HepG2 (cell line): Measurements from ENCODE around the gene RNU2-63P. TPM values are rescaled to one million over a fixed set of nuclear protein-coding genes. Genes with fewer than 3 reads are reported as not detected.

Experiments
- AGO2 ChIP-seq: fragments of 200-400 bp; formaldehyde crosslinking; optimal IDR thresholded peaks from 2 replicates; pipeline ENCODE3; 2017; ENCODE audit warnings: mild to moderate bottlenecking, low read depth, low read length, moderate library complexity
- DDIT3 ChIP-seq: sonication (generic); formaldehyde crosslinking; IDR thresholded peaks from 2 replicates; pipeline ENCODE4 v1.4.0; 2020; ENCODE audit warnings: mild to moderate bottlenecking, missing genetic modification reagents
- HIVEP1 ChIP-seq: sonication (generic); formaldehyde crosslinking; IDR thresholded peaks from 2 replicates; pipeline ENCODE4 v1.4.0; 2020; ENCODE audit warnings: mild to moderate bottlenecking, missing genetic modification reagents
- HMGA1 ChIP-seq: sonication (generic); formaldehyde crosslinking; conservative IDR thresholded peaks from 2 replicates; pipeline ENCODE4 v1.4.0; 2020; ENCODE audit warnings: missing genetic modification reagents
- ISL2 ChIP-seq: sonication (generic); formaldehyde crosslinking; IDR thresholded peaks from 2 replicates; pipeline ENCODE4 v1.5.0; 2020; ENCODE audit warnings: missing genetic modification reagents
- REL ChIP-seq: sonication (generic); formaldehyde crosslinking; conservative IDR thresholded peaks from 2 replicates; pipeline ENCODE4 v1.8.0; 2022; ENCODE audit warnings: mild to moderate bottlenecking, missing genetic modification reagents, moderate library complexity
- SAFB2 ChIP-seq: sonication (generic); formaldehyde crosslinking; IDR thresholded peaks from 2 replicates; pipeline ENCODE4 v1.5.1; 2020; ENCODE audit warnings: missing genetic modification reagents, low read depth, mild to moderate bottlenecking, borderline replicate concordance
- SP2 ChIP-seq: sonication (generic); formaldehyde crosslinking; IDR thresholded peaks from 2 replicates; pipeline ENCODE4 v1.5.1; 2020; ENCODE audit warnings: mild to moderate bottlenecking, missing genetic modification reagents
- STAT6 ChIP-seq: sonication (generic); formaldehyde crosslinking; IDR thresholded peaks from 2 replicates; pipeline ENCODE4 v1.4.0; 2020; ENCODE audit warnings: missing genetic modification reagents, mild to moderate bottlenecking, borderline replicate concordance
- ZGPAT ChIP-seq: IDR thresholded peaks from 2 replicates; pipeline ENCODE4 v1.6.1; 2016; ENCODE audit warnings: mild to moderate bottlenecking
- ZNF138 ChIP-seq: sonication (generic); formaldehyde crosslinking; IDR thresholded peaks from 2 replicates; pipeline ENCODE4 v1.5.0; 2020; ENCODE audit warnings: mild to moderate bottlenecking, low read depth, missing genetic modification reagents
- ZNF549 ChIP-seq: sonication (generic); formaldehyde crosslinking; IDR thresholded peaks from 2 replicates; pipeline ENCODE4 v1.5.0; 2020; ENCODE audit warnings: missing genetic modification reagents
- ZNF605 ChIP-seq: sonication (generic); formaldehyde crosslinking; IDR thresholded peaks from 2 replicates; pipeline ENCODE4 v1.8.0; 2022; ENCODE audit warnings: mild to moderate bottlenecking, missing genetic modification reagents
- ZNF616 ChIP-seq: sonication (generic); formaldehyde crosslinking; IDR thresholded peaks from 2 replicates; pipeline ENCODE4 v1.5.0; 2020; ENCODE audit warnings: low read depth, mild to moderate bottlenecking, missing genetic modification reagents
- ZNF704 ChIP-seq: sonication (generic); formaldehyde crosslinking; IDR thresholded peaks from 2 replicates; pipeline ENCODE4 v1.8.1; 2023; ENCODE audit warnings: mild to moderate bottlenecking, inconsistent platforms, moderate library complexity, missing genetic modification reagents, borderline replicate concordance
- ZNF720 ChIP-seq: sonication (generic); formaldehyde crosslinking; IDR thresholded peaks from 2 replicates; pipeline ENCODE4 v1.4.0; 2020; ENCODE audit warnings: missing genetic modification reagents
- ZNF768 ChIP-seq: sonication (generic); formaldehyde crosslinking; IDR thresholded peaks from 2 replicates; pipeline ENCODE4 v1.4.0; 2020; ENCODE audit warnings: missing genetic modification reagents
- polyA plus RNA-seq, 8 experiments: library from polyadenylated mRNA; depleted of rRNA in 3 of 8; stranded (reverse) in 7 of 8; unstranded in 1 of 8; fragments of >200 nt; fragmentation: Illumina TruSeq in 4 of 8; extraction: Trizol in 4 of 8; gene quantifications; 2 replicates each; pipeline versions ENCODE4 v1.2.1 to v1.2.3, GENCODE V29; 2011 to 2016; ENCODE audit warnings: low read depth in 4 of 8, missing spikeins in 1 of 8, mixed read lengths in 1 of 8; ENCODE audit not compliant: insufficient read depth in 1 of 8
- total RNA-seq, 5 experiments: library from RNA; depleted of rRNA; stranded (reverse); fragments of >200 nt; fragmentation: Illumina TruSeq; extraction: Trizol; gene quantifications; 2 replicates each; pipeline ENCODE4 v1.2.3, GENCODE V29; 2016; ENCODE audit warnings: low read depth in 1 of 5
- TF ChIP-seq, protein P1 (sequence below): IDR thresholded peaks from 2 replicates; pipeline ENCODE4 v1.6.1; 2016; ENCODE audit warnings: control low read depth
- TF ChIP-seq, protein P2 (sequence below): sonication (generic); formaldehyde crosslinking; IDR thresholded peaks from 2 replicates; pipeline ENCODE4 v1.4.0; 2020; ENCODE audit warnings: missing genetic modification reagents

The RNU2-63P gene
- total and polyA plus RNA-seq, 2 of the 13 experiments (the other 11 are each of a cell fraction or from before 2014, with no cell fraction given), result 6.8 TPM; not detected in 1

DNA sequence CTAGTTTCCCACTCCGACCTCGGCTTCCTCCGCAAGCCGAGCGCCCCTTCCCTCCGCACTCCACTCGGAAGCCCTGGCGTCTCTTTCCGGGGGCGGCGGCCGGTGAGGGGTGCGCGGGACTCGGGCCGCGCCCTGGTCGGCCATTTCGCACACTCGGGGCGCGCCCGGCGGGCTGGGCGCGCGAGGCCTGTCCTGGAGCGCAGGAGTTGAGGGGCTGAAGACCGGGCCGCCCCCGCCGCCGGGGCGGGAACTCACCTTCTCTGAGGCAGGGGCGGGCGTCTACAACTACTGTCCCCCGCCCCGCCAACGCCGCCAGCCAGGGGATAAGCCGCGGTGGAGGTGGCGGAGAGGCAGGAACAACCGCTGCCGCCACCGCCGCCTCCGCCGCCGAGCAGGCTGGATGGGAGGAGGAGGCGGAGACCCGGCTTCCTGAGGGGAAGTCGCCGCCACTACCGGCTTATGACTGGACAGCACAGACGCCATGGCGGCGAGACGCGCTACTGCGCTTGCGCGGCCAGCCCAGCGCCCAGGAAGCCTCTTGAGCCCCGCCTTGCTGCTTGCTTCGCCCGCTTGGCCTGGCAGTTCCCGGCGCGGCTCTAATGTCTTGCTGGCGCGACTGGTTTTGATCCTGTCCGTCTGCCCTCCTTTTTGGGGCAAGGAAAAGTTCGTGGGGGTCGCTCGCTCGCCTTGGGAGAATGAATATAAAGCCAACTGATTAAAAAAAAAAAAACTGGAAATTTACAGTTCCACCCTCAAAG, 39.2 kb upstream of the RNU2-63P start, which contains the start of gene KRCC1 (continued):
- TF ChIP-seq, protein P1, sequence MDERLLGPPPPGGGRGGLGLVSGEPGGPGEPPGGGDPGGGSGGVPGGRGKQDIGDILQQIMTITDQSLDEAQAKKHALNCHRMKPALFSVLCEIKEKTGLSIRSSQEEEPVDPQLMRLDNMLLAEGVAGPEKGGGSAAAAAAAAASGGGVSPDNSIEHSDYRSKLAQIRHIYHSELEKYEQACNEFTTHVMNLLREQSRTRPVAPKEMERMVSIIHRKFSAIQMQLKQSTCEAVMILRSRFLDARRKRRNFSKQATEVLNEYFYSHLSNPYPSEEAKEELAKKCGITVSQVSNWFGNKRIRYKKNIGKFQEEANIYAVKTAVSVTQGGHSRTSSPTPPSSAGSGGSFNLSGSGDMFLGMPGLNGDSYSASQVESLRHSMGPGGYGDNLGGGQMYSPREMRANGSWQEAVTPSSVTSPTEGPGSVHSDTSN (CRISPR knock-in tag), result no peak
- TF ChIP-seq HMGA1 (CRISPR knock-in tag) (no peak), ZNF138 (CRISPR knock-in tag) (no peak), ZNF605 (CRISPR knock-in tag) (peak; percentile 66; the same call in 1 of the 2 replicates), ZNF768 (CRISPR knock-in tag) (no peak; the same call in 1 of the 2 replicates), ZNF616 (CRISPR knock-in tag) (no peak; the same call in 1 of the 2 replicates), ZNF549 (CRISPR knock-in tag) (no peak), AGO2 (peak; percentile 99), SAFB2 (CRISPR knock-in tag) (peak; percentile 87), REL (CRISPR knock-in tag) (0 out of 2 replicates have a peak, but pooled peaks have one; percentile 61), ISL2 (CRISPR knock-in tag) (no peak; the same call in 1 of the 2 replicates), DDIT3 (CRISPR knock-in tag) (no peak), SP2 (CRISPR knock-in tag) (peak; percentile 70), ZNF720 (CRISPR knock-in tag) (no peak), ZNF704 (CRISPR knock-in tag) (peak; percentile 30; the same call in 1 of the 2 replicates), STAT6 (CRISPR knock-in tag) (peak; percentile 85; the same call in 1 of the 2 replicates), HIVEP1 (CRISPR knock-in tag) (no peak), ZGPAT (CRISPR knock-in tag) (peak; percentile 94)
- TF ChIP-seq, protein P2, sequence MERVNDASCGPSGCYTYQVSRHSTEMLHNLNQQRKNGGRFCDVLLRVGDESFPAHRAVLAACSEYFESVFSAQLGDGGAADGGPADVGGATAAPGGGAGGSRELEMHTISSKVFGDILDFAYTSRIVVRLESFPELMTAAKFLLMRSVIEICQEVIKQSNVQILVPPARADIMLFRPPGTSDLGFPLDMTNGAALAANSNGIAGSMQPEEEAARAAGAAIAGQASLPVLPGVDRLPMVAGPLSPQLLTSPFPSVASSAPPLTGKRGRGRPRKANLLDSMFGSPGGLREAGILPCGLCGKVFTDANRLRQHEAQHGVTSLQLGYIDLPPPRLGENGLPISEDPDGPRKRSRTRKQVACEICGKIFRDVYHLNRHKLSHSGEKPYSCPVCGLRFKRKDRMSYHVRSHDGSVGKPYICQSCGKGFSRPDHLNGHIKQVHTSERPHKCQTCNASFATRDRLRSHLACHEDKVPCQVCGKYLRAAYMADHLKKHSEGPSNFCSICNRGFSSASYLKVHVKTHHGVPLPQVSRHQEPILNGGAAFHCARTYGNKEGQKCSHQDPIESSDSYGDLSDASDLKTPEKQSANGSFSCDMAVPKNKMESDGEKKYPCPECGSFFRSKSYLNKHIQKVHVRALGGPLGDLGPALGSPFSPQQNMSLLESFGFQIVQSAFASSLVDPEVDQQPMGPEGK (CRISPR knock-in tag), result 0 out of 2 replicates have a peak, but pooled peaks have one; percentile 32
